Skin epidermis (tissue), 12 donors: ENCODE measurements around the gene LTBR.
"Not testable (repeated sequence)": the region's sequence is repeated elsewhere in the genome, so short reads cannot be mapped to it uniquely, and the experiment has no call there.

ENCODE experiments used
- H3K27ac ChIP-seq, 21 experiments: fragments of 200-600 bp; sonication (generic) in 11 of 21; one replicate each; pipeline ENCODE4 v1.5.0; 2020; ENCODE audit warnings: mild to moderate bottlenecking in 3 of 21, inconsistent platforms in 2 of 21, moderate library complexity in 2 of 21
- H3K4me3 ChIP-seq, 7 experiments: fragments of 200-600 bp; sonication (generic) in 2 of 7; one replicate each; pipeline ENCODE4 v1.5.0; 2020; ENCODE audit warnings: inconsistent platforms in 2 of 7, mild to moderate bottlenecking in 2 of 7, moderate library complexity in 1 of 7

The LTBR gene

GRCh38 chr12:6404390-6404789, 20.4 kb downstream of the LTBR start:
- H3K4me3 ChIP-seq = no peak overlapping the region
- H3K27ac ChIP-seq = no peak overlapping the region

- Histone ChIP-seq H3K27ac (no peak overlapping the region), H3K4me3 (no peak overlapping the region)
Measured at GRCh38 chr12:6405963-6406362, 22.0 kb downstream of the LTBR start.

- Histone ChIP-seq H3K27ac (no peak overlapping the region), H3K4me3 (no peak overlapping the region)
Measured at GRCh38 chr12:6407236-6407954, 23.4 kb downstream of the LTBR start.

- H3K4me3 ChIP-seq = no peak overlapping the region
- no peak overlapping the region for H3K27ac ChIP-seq
Measured at GRCh38 chr12:6416596-6416995, 32.6 kb downstream of the LTBR start.

- no peak overlapping the region for H3K27ac ChIP-seq
- no peak overlapping the region for H3K4me3 ChIP-seq
Measured at GRCh38 chr12:6418796-6419195, 34.8 kb downstream of the LTBR start.

- Histone ChIP-seq H3K27ac (peak overlapping the region in 3 of 21 experiments; percentile 4 to 26 (median 11)), H3K4me3 (no peak overlapping the region)
Measured at GRCh38 chr12:6420364-6420763, 36.4 kb downstream of the LTBR start.

GRCh38 chr12:6423267-6424007, 39.5 kb downstream of the LTBR start:
- no peak overlapping the region for H3K4me3 ChIP-seq
- H3K27ac ChIP-seq = peak overlapping the region in 5 of 21 experiments; percentile 27 to 59 (median 49)

GRCh38 chr12:6424008-6424347, 40.0 kb downstream of the LTBR start:
- Histone ChIP-seq H3K27ac (peak overlapping the region in 5 of 21 experiments; percentile 27 to 59 (median 49)), H3K4me3 (no peak overlapping the region)

GRCh38 chr12:6424866-6425265, 40.9 kb downstream of the LTBR start:
- Histone ChIP-seq H3K27ac (peak overlapping the region in 1 of 21 experiments; percentile 87), H3K4me3 (no peak overlapping the region)

- Histone ChIP-seq H3K27ac (peak overlapping the region in 12 of 21 experiments; percentile 5 to 87 (median 50)), H3K4me3 (no peak overlapping the region)
Measured at GRCh38 chr12:6425590-6426531, 41.9 kb downstream of the LTBR start.

GRCh38 chr12:6426882-6427671, 43.1 kb downstream of the LTBR start:
- Histone ChIP-seq H3K27ac (peak overlapping the region in 15 of 21 experiments; percentile 5 to 87 (median 49)), H3K4me3 (no peak overlapping the region)

- H3K4me3 ChIP-seq = not testable (repeated sequence)
- peak overlapping the region in 6 of 21 experiments; percentile 52 to 87 (median 75) for H3K27ac ChIP-seq
Measured at GRCh38 chr12:6427796-6428195, 43.8 kb downstream of the LTBR start.

GRCh38 chr12:6428326-6428725, 44.4 kb downstream of the LTBR start:
- Histone ChIP-seq H3K4me3 (no peak overlapping the region), H3K27ac (peak overlapping the region in 2 of 21 experiments; percentile 87)

- peak overlapping the region in 20 of 21 experiments; percentile 20 to 88 (median 73) for H3K27ac ChIP-seq
- H3K4me3 ChIP-seq = peak overlapping the region in 1 of 7 experiments; percentile 14
Measured at GRCh38 chr12:6430124-6430989, 46.4 kb downstream of the LTBR start.

- H3K27ac ChIP-seq = peak overlapping the region in 1 of 21 experiments; percentile 60
- no peak overlapping the region for H3K4me3 ChIP-seq
Measured at GRCh38 chr12:6432991-6433390, 49.0 kb downstream of the LTBR start.

GRCh38 chr12:6434205-6435140, 50.5 kb downstream of the LTBR start:
- peak overlapping the region in 3 of 21 experiments; percentile 11 to 60 (median 54) for H3K27ac ChIP-seq
- H3K4me3 ChIP-seq = no peak overlapping the region
